Measurements from ENCODE around the gene RNF220.

- TF ChIP-seq ELF2 (CRISPR knock-in tag; IDR thresholded peaks at IDR 0.05) (no peak), ZZZ3 (IDR thresholded peaks at IDR 0.05) (no peak), TBP (optimal IDR thresholded peaks at IDR 0.05; ENCODE audit: low read depth, low read length) (no peak), NR2C2 (CRISPR knock-in tag; IDR thresholded peaks at IDR 0.05) (no peak), NR2C2 (tag; IDR thresholded peaks at IDR 0.05) (no peak), ZNF24 (IDR thresholded peaks at IDR 0.05) (no peak), KDM4B (IDR thresholded peaks at IDR 0.05; ENCODE audit: borderline replicate concordance in 2 of 2, low read depth in 1 of 2) (no peak)
- TF ChIP-seq, protein P1, sequence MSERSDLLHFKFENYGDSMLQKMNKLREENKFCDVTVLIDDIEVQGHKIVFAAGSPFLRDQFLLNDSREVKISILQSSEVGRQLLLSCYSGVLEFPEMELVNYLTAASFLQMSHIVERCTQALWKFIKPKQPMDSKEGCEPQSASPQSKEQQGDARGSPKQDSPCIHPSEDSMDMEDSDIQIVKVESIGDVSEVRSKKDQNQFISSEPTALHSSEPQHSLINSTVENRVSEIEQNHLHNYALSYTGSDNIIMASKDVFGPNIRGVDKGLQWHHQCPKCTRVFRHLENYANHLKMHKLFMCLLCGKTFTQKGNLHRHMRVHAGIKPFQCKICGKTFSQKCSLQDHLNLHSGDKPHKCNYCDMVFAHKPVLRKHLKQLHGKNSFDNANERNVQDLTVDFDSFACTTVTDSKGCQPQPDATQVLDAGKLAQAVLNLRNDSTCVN (CRISPR knock-in tag; IDR thresholded peaks at IDR 0.05): no peak
- TF ChIP-seq, protein P2, sequence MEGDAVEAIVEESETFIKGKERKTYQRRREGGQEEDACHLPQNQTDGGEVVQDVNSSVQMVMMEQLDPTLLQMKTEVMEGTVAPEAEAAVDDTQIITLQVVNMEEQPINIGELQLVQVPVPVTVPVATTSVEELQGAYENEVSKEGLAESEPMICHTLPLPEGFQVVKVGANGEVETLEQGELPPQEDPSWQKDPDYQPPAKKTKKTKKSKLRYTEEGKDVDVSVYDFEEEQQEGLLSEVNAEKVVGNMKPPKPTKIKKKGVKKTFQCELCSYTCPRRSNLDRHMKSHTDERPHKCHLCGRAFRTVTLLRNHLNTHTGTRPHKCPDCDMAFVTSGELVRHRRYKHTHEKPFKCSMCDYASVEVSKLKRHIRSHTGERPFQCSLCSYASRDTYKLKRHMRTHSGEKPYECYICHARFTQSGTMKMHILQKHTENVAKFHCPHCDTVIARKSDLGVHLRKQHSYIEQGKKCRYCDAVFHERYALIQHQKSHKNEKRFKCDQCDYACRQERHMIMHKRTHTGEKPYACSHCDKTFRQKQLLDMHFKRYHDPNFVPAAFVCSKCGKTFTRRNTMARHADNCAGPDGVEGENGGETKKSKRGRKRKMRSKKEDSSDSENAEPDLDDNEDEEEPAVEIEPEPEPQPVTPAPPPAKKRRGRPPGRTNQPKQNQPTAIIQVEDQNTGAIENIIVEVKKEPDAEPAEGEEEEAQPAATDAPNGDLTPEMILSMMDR (IDR thresholded peaks at IDR 0.05 in 2 of 3, conservative IDR thresholded peaks at IDR 0.05 in 1 of 3; ENCODE audit: insufficient read depth in 2 of 3, low read depth in 1 of 3, low read length in 3 of 3): no peak
- TF ChIP-seq, protein P3, sequence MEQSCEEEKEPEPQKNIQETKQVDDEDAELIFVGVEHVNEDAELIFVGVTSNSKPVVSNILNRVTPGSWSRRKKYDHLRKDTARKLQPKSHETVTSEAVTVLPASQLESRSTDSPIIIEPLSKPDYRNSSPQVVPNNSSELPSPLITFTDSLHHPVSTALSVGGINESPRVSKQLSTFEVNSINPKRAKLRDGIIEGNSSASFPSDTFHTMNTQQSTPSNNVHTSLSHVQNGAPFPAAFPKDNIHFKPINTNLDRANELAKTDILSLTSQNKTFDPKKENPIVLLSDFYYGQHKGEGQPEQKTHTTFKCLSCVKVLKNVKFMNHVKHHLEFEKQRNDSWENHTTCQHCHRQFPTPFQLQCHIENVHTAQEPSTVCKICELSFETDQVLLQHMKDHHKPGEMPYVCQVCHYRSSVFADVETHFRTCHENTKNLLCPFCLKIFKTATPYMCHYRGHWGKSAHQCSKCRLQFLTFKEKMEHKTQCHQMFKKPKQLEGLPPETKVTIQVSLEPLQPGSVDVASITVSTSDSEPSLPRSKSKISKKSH (CRISPR knock-in tag; IDR thresholded peaks at IDR 0.05): no peak
Observed at GRCh38 chr1:44406737-44407429, 1.8 kb downstream of the RNF220 start.

All from K562 (cell line).